ENCODE data around the gene ZNF587. TPM values are rescaled to one million over a fixed set of nuclear protein-coding genes. Genes with fewer than 3 reads are reported as not detected.
A peak's percentile ranks its signal among the peaks of the same experiment; 100 is the strongest.
"Not testable (repeated sequence)": the region's sequence is repeated elsewhere in the genome, so short reads cannot be mapped to it uniquely, and the experiment has no call there.

ZNF587 gene
- total RNA-seq, 1 donor from 2014 or later, result 46.1 TPM

GRCh38 chr19:57850553-57851017 is 926 bp downstream of the ZNF587 start:
- Mint-ChIP-seq H3K4me3 (peak overlapping the region; percentile 97), H3K27me3 (ENCODE audit: low read depth) (peaks cover 4% of the 10 kb centered on the region), H3K9me3 (no peaks in the 10 kb centered on the region), H3K27ac (ENCODE audit: unreplicated experiment) (peak overlapping the region; percentile 99), H3K36me3 (ENCODE audit: low read depth) (peaks cover 28% of the 10 kb centered on the region), H3K4me1 (peaks cover 27% of the 10 kb centered on the region)
- no peak for DNase-seq (ENCODE audit: low read depth, low spot score)
- TF ChIP-seq CTCF (conservative IDR thresholded peaks at IDR 0.05), result no peak

- not testable (repeated sequence) for DNase-seq (ENCODE audit: low read depth, low spot score); H3K27me3 Mint-ChIP-seq (ENCODE audit: low read depth); H3K9me3 Mint-ChIP-seq; H3K27ac Mint-ChIP-seq (ENCODE audit: unreplicated experiment)
- Mint-ChIP-seq H3K4me1 (peaks cover 27% of the 10 kb centered on the region), H3K36me3 (ENCODE audit: low read depth) (peaks cover 35% of the 10 kb centered on the region), H3K4me3 (peak overlapping the region; percentile 97)
Measured at GRCh38 chr19:57851812-57852603, 2.3 kb downstream of the ZNF587 start.

DNA sequence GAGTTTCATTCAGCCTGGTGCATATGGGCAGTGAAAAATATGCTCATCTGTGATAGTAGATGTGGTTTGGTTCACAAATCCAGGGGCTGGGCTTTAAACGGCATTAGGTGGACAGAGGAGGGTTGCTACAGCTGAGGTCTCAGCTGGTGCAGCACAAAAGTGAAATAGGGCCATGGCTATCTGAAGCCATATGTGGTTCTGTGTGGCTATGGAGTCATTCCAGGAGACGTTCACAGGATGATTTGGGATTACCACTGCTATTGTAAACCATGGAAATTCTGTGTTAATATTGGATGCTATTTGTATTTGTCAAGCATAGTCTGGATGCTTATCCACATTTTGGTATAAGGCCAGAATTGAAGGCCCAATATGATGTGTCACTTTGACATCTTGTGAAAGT is 4.5 kb downstream of the ZNF587 start:
- not testable (repeated sequence) for H3K9me3 Mint-ChIP-seq; H3K27ac Mint-ChIP-seq (ENCODE audit: unreplicated experiment); H3K27me3 Mint-ChIP-seq (ENCODE audit: low read depth); DNase-seq (ENCODE audit: low read depth, low spot score)
- H3K4me1 Mint-ChIP-seq, result peaks cover 27% of the 10 kb centered on the region
- H3K4me3 Mint-ChIP-seq, result peak overlapping the region; percentile 44
- peaks cover 41% of the 10 kb centered on the region for H3K36me3 Mint-ChIP-seq (ENCODE audit: low read depth)

- not testable (repeated sequence) for DNase-seq (ENCODE audit: low read depth, low spot score); H3K9me3 Mint-ChIP-seq; H3K27me3 Mint-ChIP-seq (ENCODE audit: low read depth); H3K4me1 Mint-ChIP-seq; H3K27ac Mint-ChIP-seq (ENCODE audit: unreplicated experiment); H3K4me3 Mint-ChIP-seq
- H3K36me3 Mint-ChIP-seq (ENCODE audit: low read depth), result peaks cover 54% of the 10 kb centered on the region
Measured at GRCh38 chr19:57862351-57862750, 12.7 kb downstream of the ZNF587 start.

- Mint-ChIP-seq H3K27me3 (ENCODE audit: low read depth) (no peaks in the 10 kb centered on the region), H3K9me3 (peaks cover 9% of the 10 kb centered on the region), H3K4me1 (no peaks in the 10 kb centered on the region), H3K4me3 (no peak overlapping the region), H3K36me3 (ENCODE audit: low read depth) (peaks cover 65% of the 10 kb centered on the region), H3K27ac (ENCODE audit: unreplicated experiment) (no peak overlapping the region)
- no peak for DNase-seq (ENCODE audit: low read depth, low spot score)
- no peak for TF ChIP-seq CTCF (conservative IDR thresholded peaks at IDR 0.05)
Measured at GRCh38 chr19:57867868-57868492, 18.3 kb downstream of the ZNF587 start.

- not testable (repeated sequence) for H3K4me1 Mint-ChIP-seq; H3K27me3 Mint-ChIP-seq (ENCODE audit: low read depth); H3K4me3 Mint-ChIP-seq; H3K27ac Mint-ChIP-seq (ENCODE audit: unreplicated experiment); DNase-seq (ENCODE audit: low read depth, low spot score)
- Mint-ChIP-seq H3K36me3 (ENCODE audit: low read depth) (peaks cover 73% of the 10 kb centered on the region), H3K9me3 (peaks cover 20% of the 10 kb centered on the region)
Measured at GRCh38 chr19:57869655-57870054, 20.0 kb downstream of the ZNF587 start.

DNA sequence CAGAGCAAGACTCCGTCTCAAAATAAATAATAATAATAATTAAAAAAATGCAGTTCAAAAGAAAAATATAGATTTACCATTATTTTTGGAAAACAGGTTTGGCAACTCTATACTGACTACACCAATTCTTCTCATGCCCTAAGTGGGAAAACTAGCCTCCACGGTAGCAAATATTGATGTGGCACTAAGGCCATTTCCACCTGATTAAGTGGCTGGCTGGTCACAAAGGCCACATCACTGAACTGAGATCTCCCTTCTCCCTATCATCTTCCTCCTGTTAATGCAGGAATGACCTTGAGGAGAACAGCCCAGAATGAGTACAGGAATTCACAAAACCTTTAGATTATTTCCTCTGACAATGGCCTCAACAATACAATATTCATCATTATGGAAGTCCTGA is 20.6 kb downstream of the ZNF587 start:
- Mint-ChIP-seq H3K36me3 (ENCODE audit: low read depth) (peaks cover 73% of the 10 kb centered on the region), H3K4me3 (peak overlapping the region; percentile 66), H3K27me3 (ENCODE audit: low read depth) (no peaks in the 10 kb centered on the region), H3K4me1 (no peaks in the 10 kb centered on the region), H3K9me3 (peaks cover 22% of the 10 kb centered on the region), H3K27ac (ENCODE audit: unreplicated experiment) (no peak overlapping the region)
- TF ChIP-seq CTCF (conservative IDR thresholded peaks at IDR 0.05), result no peak
- DNase-seq (ENCODE audit: low read depth, low spot score), result no peak

All from neural crest cell (in vitro differentiated cells).